Cardiac fibroblast (primary cell): ENCODE measurements around the gene KLRF1.

ENCODE experiments used
- DNase-seq, 2 donors: peaks; one replicate each; pipeline versions ENCODE4 v3.0.0 to v3.0.0-alpha.2; 2010; ENCODE audit warnings: low read depth in 2 of 2
- H3K4me3 ChIP-seq, 2 donors: replicated peaks in 1 of 2; 1 replicate in 1 of 2; 2 replicates in 1 of 2; pipeline ENCODE4 v1.5.1; 2011; ENCODE audit warnings: low read depth in 2 of 2, low read length in 2 of 2, mild to moderate bottlenecking in 2 of 2, moderate library complexity in 1 of 2
- CTCF ChIP-seq: IDR thresholded peaks from one replicate; pipeline ENCODE4 v1.5.1; 2011; ENCODE audit warnings: low read depth, mild to moderate bottlenecking, low read length, inconsistent platforms

The KLRF1 gene

GRCh38 chr12:9880532-9881078 lies 53.3 kb downstream of the KLRF1 start:
- H3K4me3 ChIP-seq = no peak overlapping the region
- no peak for TF ChIP-seq CTCF
- DNase-seq = no peak

GRCh38 chr12:9881246-9881645 lies 54.0 kb downstream of the KLRF1 start, which contains the start of gene KLRF2:
TSS of gene KLRF2 (plus strand) at chr12:9881489. CDS start at chr12:9881596, 107 bp downstream.
- no peak within 1 kb of the TSS for H3K4me3 ChIP-seq
- no peak for TF ChIP-seq CTCF
- DNase-seq = no peak

GRCh38 chr12:9881988-9882387 lies 54.7 kb downstream of the KLRF1 start:
- TF ChIP-seq CTCF = no peak
- no peak overlapping the region for H3K4me3 ChIP-seq
- no peak for DNase-seq

- no peak for TF ChIP-seq CTCF
- DNase-seq = peak; percentile 16 to 19
- H3K4me3 ChIP-seq = no peak overlapping the region
Observed at GRCh38 chr12:9883175-9883574, 55.9 kb downstream of the KLRF1 start.

GRCh38 chr12:9888665-9889273 lies 61.5 kb downstream of the KLRF1 start:
- no peak overlapping the region for H3K4me3 ChIP-seq
- TF ChIP-seq CTCF = no peak
- no peak for DNase-seq
